Thoracic aorta (tissue), 2 donors: ENCODE measurements around the gene RPSA. TPM values are rescaled to one million over a fixed set of nuclear protein-coding genes. Genes with fewer than 3 reads are reported as not detected.
A peak's percentile ranks its signal among the peaks of the same experiment; 100 is the strongest.

ENCODE experiments used
- ATAC-seq: fragments of 150-250 bp; one replicate; pipeline ENCODE4 v1.8.0; 2017; ENCODE audit warnings: low read depth; ENCODE audit not compliant: insufficient number of reproducible peaks, low FRiP score
- DNase-seq: peaks from one replicate; pipeline ENCODE4 v3.0.0-alpha.2; 2020; ENCODE audit warnings: low spot score
- H3K27ac ChIP-seq, 2 donors: fragments of 200-600 bp; sonication (generic); 1 replicate in 1 of 2; 2 replicates in 1 of 2; pipeline ENCODE4 v1.5.1; 2016; ENCODE audit warnings: mild to moderate bottlenecking in 2 of 2, moderate library complexity in 2 of 2
- H3K27me3 ChIP-seq: fragments of 200-600 bp; sonication (generic); replicated peaks from 2 replicates; pipeline ENCODE4 v1.6.0; 2016; ENCODE audit warnings: mild to moderate bottlenecking; ENCODE audit not compliant: insufficient read depth
- H3K36me3 ChIP-seq: fragments of 200-600 bp; sonication (generic); one replicate; pipeline ENCODE4 v1.5.1; 2016
- H3K4me1 ChIP-seq, 2 donors: fragments of 200-600 bp; sonication (generic); 1 replicate in 1 of 2; 2 replicates in 1 of 2; pipeline versions ENCODE4 v1.5.1 to v1.6.0; 2016; ENCODE audit warnings: low read depth in 2 of 2, mild to moderate bottlenecking in 1 of 2; ENCODE audit not compliant: control insufficient read depth in 1 of 2
- H3K4me3 ChIP-seq: fragments of 200-600 bp; sonication (generic); 2 replicates; pipeline ENCODE4 v1.5.1; 2016; ENCODE audit warnings: mild to moderate bottlenecking
- H3K9me3 ChIP-seq: fragments of 200-600 bp; sonication (generic); 2 replicates; pipeline ENCODE4 v1.5.1; 2016
- total RNA-seq, 2 donors: library from RNA; depleted of rRNA; stranded (reverse); fragments of >200 nt; gene quantifications; one replicate each; pipeline versions ENCODE4 v1.1.0 to v1.2.3, GENCODE V29; 2016
- TF ChIP-seq, protein P1 (sequence below): fragments of 200-600 bp; sonication (generic); IDR thresholded peaks from one replicate; pipeline ENCODE4 v1.5.1; 2019; ENCODE audit warnings: antibody characterized with exemption

Gene RPSA
- total RNA-seq, 2 donors from 2014 or later: 429 to 480 TPM

DNA sequence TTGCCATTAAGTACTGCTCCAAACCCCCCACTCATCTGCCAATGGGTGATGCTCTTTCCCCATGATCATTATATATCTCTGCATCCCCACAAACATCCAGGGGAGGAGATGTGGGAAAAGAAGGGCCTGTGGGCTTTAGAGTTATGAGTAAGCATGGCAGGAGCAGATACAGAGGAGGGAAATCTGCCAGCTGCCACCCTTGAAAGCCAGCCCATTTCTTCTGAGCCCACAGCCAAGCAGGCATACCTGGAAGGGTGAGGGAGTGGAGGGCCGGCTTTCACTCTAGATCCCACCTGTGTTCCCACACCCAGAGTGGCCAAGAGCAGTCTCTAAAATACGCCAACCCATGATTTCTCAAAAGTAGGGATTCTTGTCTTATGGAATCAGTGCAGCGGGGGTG is 25.1 kb upstream of the RPSA start:
- DNase-seq (no peak), ATAC-seq (no peak)
- Histone ChIP-seq H3K9me3 (no peaks in the 10 kb centered on the region), H3K36me3 (no peaks in the 10 kb centered on the region), H3K4me1 (peaks cover 13 to 21% of the 10 kb centered on the region in 2 donors), H3K27me3 (no peaks in the 10 kb centered on the region), H3K27ac (no peak overlapping the region), H3K4me3 (no peak overlapping the region)
- TF ChIP-seq, protein P1, sequence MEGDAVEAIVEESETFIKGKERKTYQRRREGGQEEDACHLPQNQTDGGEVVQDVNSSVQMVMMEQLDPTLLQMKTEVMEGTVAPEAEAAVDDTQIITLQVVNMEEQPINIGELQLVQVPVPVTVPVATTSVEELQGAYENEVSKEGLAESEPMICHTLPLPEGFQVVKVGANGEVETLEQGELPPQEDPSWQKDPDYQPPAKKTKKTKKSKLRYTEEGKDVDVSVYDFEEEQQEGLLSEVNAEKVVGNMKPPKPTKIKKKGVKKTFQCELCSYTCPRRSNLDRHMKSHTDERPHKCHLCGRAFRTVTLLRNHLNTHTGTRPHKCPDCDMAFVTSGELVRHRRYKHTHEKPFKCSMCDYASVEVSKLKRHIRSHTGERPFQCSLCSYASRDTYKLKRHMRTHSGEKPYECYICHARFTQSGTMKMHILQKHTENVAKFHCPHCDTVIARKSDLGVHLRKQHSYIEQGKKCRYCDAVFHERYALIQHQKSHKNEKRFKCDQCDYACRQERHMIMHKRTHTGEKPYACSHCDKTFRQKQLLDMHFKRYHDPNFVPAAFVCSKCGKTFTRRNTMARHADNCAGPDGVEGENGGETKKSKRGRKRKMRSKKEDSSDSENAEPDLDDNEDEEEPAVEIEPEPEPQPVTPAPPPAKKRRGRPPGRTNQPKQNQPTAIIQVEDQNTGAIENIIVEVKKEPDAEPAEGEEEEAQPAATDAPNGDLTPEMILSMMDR: no peak

DNA sequence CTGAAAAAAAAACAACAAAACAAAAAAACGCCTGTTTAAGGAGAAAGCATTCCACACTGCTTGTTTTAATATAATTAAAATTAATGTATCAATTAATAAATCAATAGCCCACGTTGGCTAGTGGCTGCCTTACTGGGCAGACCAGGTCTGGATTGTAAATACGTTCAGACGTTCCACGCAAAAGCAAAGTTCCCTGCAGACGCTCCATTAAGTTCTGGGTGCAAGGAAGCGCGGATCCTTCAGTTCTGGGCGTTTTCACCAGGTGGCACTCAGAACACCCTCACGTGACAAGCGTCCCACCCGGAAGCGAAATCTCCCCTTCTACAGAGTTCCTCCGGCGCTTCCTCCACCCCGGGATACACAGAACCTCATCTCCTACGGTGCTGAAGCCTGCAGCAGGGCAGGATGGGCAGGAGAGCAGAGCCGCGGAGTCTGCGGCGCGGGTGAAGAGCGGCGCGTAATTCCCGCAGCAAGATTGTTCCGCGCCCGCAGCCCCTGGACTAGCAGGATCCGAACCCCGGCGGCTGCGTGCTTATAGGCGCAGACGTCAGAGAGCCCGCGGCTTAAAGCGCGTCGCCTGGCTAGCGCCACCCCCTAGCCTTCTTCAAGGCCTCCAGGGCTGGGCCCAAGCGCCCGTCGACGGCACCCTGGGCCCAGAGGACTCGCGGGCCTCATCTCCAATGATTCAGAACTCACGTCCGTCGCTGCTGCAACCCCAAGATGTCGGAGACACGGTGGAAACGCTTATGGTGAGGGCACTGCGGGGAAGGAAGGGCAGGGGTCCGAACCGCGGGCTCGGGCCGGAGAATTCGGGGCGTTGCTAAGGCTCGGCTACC is 23.3 kb upstream of the RPSA start, which contains the start of gene SLC25A38:
Gene SLC25A38, plus strand, starts transcription at position 326 of the 836 bp plus-strand sequence. Its CDS starts 355 bp downstream, at position 681.
- H3K27me3 ChIP-seq: no peaks in the 10 kb centered on the region
- H3K4me3 ChIP-seq: peak within 1 kb of the TSS; percentile 94
- peak within 1 kb of the TSS; percentile 99 for H3K27ac ChIP-seq
- peaks cover 13 to 25% of the 10 kb centered on the region in 2 donors for H3K4me1 ChIP-seq
- H3K9me3 ChIP-seq: no peaks in the 10 kb centered on the region
- ATAC-seq (peak; percentile 46), DNase-seq (peak; percentile 20)
- H3K36me3 ChIP-seq: no peaks in the 10 kb centered on the region
- TF ChIP-seq, protein P1: peak; percentile 29

DNA sequence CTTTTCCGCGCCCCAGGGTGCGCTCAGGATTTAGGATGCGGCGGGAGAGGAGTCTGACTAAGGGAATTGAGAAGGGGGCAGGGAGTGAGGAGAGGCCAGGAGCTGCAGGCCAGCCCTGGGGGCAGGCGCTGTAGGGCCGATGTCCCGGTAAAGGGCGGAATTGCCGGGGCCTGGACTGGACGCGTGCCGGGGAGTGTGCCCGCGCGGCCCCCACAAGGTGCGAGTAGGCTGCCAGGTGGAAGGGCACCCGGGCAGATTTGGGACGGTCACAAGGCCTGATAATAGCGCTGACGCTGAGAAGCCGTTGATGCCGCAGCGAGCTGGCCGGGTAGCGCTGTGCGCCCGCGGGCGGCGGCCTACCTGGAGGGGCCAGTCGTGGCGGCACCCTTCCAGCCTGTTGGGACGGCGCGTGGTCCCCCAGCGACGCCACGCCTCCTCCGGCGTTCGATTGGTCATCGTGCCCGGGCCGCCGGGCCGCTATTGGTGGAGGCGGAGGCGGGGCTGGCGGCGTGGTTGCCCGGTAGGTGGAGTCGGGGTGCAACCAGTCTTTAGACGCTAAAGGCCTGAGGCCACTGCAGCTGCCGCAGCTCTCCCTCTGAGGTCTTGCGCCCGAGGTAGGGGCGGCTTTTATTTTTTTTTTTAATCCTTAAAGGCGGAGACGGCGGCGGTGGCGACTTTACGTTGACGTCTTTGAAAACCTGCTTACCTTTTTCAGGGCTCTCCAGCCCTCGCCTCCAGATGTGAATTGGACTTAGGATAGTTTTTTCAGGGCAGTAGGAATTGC is 22.4 kb upstream of the RPSA start:
- H3K27ac ChIP-seq: peak overlapping the region; percentile 99
- H3K4me3 ChIP-seq: peak overlapping the region; percentile 94
- no peaks in the 10 kb centered on the region for H3K36me3 ChIP-seq
- peaks cover 13 to 25% of the 10 kb centered on the region in 2 donors for H3K4me1 ChIP-seq
- H3K27me3 ChIP-seq: no peaks in the 10 kb centered on the region
- TF ChIP-seq, protein P1: no peak
- H3K9me3 ChIP-seq: no peaks in the 10 kb centered on the region
- ATAC-seq: peak; percentile 93
- peak; percentile 90 for DNase-seq

DNA sequence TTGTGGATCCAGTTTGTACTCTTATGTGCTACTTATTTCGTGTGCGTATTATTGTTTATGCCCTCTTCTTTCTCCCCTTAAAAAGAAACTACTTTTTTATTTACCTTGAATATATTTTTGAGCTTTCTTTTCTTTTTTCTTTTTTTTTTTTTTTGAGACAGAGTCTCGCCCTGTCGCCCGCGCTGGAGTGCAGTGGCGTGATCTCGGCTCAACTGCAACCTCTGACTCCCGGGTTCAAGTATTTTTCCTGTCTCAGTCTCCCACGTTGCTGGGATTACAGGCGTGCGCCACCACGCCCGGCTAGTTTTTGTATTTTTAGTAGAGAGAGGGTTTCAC is 21.9 kb upstream of the RPSA start:
- DNase-seq: no peak
- Histone ChIP-seq H3K27me3 (no peaks in the 10 kb centered on the region), H3K27ac (peak overlapping the region; percentile 99), H3K9me3 (no peaks in the 10 kb centered on the region), H3K4me3 (peak overlapping the region; percentile 94), H3K36me3 (peaks cover 5% of the 10 kb centered on the region), H3K4me1 (peaks cover 13 to 25% of the 10 kb centered on the region in 2 donors)
- ATAC-seq: no peak
- TF ChIP-seq, protein P1: no peak

DNA sequence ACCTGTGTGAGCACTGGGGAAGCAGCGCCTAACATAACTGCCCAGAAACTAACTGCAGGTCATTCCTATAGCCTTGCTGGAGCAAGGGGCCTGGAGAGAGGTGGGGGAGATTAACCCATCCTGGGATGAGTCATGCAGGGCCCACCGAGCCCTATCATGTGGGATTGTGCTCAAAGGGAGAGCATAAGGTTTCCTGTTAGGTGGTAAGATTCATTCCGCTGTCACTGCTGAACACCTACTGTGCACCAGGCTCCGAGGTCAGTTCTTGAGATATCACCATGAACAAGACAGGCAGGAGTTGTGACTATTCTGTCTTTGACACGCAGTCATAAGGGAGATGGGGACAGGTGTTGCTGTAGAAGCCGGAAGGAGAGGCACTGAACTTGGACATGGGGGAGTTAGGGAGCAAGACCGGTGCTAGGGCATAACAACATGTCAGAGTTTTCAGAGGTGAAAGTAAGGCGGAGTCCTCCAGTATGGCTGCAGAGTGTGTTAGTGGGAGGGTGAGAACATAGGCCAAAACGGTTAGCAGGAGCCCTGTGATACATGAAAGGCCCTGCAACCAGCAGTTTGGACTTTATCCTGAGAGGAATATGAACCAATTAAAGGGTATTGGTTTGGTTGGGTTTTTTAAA is 20.9 kb upstream of the RPSA start:
- TF ChIP-seq, protein P1: no peak
- Histone ChIP-seq H3K27ac (no peak overlapping the region), H3K9me3 (no peaks in the 10 kb centered on the region), H3K4me1 (peaks cover 13 to 25% of the 10 kb centered on the region in 2 donors), H3K36me3 (peaks cover 14% of the 10 kb centered on the region), H3K27me3 (no peaks in the 10 kb centered on the region), H3K4me3 (no peak overlapping the region)
- DNase-seq (no peak), ATAC-seq (no peak)
